ENCODE results near the gene OR8J3. TPM values are rescaled to one million over a fixed set of nuclear protein-coding genes. Genes with fewer than 3 reads are reported as not detected.

The OR8J3 gene
- not detected in 2 replicates for total RNA-seq

GRCh38 chr11:56140151-56140661 lies at the start of gene OR8J3:
Gene OR8J3, minus strand, starts transcription at chr11:56140201. Its CDS starts 2,483 bp downstream, at chr11:56137718.

GRCh38 chr11:56176318-56176717 lies 36.3 kb upstream of the OR8J3 start, which contains the start of gene OR5J2:
Gene OR5J2, plus strand, starts transcription at chr11:56176618. Its CDS starts 0 bp downstream, at chr11:56176618.

GRCh38 chr11:56160217-56160616 lies 20.2 kb upstream of the OR8J3 start, which contains the start of gene OR8K5:
Gene OR8K5, minus strand, starts transcription at chr11:56160317. Its CDS starts 0 bp downstream, at chr11:56160317.

GRCh38 chr11:56122073-56122472 lies 17.9 kb downstream of the OR8J3 start, which contains the start of gene OR8H3:
Gene OR8H3, plus strand, starts transcription at chr11:56122373. Its CDS starts 0 bp downstream, at chr11:56122373.

GRCh38 chr11:56103210-56103737 lies 36.7 kb downstream of the OR8J3 start, which contains the start of gene OR8H2:
Gene OR8H2, plus strand, starts transcription at chr11:56103687. Its CDS starts 1,356 bp downstream, at chr11:56105043.

GRCh38 chr11:56093008-56093407 lies 47.0 kb downstream of the OR8J3 start, which contains the start of gene OR8I2:
Gene OR8I2, plus strand, starts transcription at chr11:56093308. Its CDS starts 0 bp downstream, at chr11:56093308.

Other genes with a start within 250 kb of the OR8J3 start
- gene OR5W2, start 225.6 kb downstream of the OR8J3 start, total RNA-seq, result not detected in 2 replicates
- not detected in 2 replicates for gene OR5I1, start 203.8 kb downstream of the OR8J3 start, total RNA-seq
- gene OR10AG1, start 170.3 kb downstream of the OR8J3 start, total RNA-seq, result not detected in 2 replicates
- not detected in 2 replicates for gene OR5F1, start 145.6 kb downstream of the OR8J3 start, total RNA-seq
- gene OR5AS1, start 112.5 kb downstream of the OR8J3 start, total RNA-seq, result not detected in 2 replicates
- not detected in 2 replicates for gene OR8I2, start 46.9 kb downstream of the OR8J3 start, total RNA-seq
- not detected in 2 replicates for gene OR8H2, start 36.5 kb downstream of the OR8J3 start, total RNA-seq
- gene OR8H3, start 17.8 kb downstream of the OR8J3 start, total RNA-seq, result not detected in 2 replicates
- gene OR8K5, start 20.1 kb upstream of the OR8J3 start, total RNA-seq, result not detected in 2 replicates
- not detected in 2 replicates for gene OR5J2, start 36.4 kb upstream of the OR8J3 start, total RNA-seq
- gene OR5T2, start 94.1 kb upstream of the OR8J3 start, total RNA-seq, result not detected in 2 replicates
- gene OR5T3, start 112.1 kb upstream of the OR8J3 start, total RNA-seq, result not detected in 2 replicates
- not detected in 2 replicates for gene OR5T1, start 134.0 kb upstream of the OR8J3 start, total RNA-seq
- gene OR8H1, start 152.1 kb upstream of the OR8J3 start, total RNA-seq, result not detected in 2 replicates
- gene OR8K3, start 174.9 kb upstream of the OR8J3 start, total RNA-seq, result not detected in 2 replicates
- gene OR8K1, start 205.8 kb upstream of the OR8J3 start, total RNA-seq, result not detected in 2 replicates
- gene OR8J1, start 214.1 kb upstream of the OR8J3 start, total RNA-seq, result not detected in 2 replicates
- not detected in 2 replicates for gene OR8U1, start 235.4 kb upstream of the OR8J3 start, total RNA-seq